ENCODE results near the gene COX5B. TPM values are rescaled to one million over a fixed set of nuclear protein-coding genes. Genes with fewer than 3 reads are reported as not detected.

COX5B gene
- total and polyA plus RNA-seq, 10 of the 15 experiments (the other 5 are each of a cell fraction or from before 2014, with no cell fraction given): 69.5 to 518 (median 363) TPM

DNA sequence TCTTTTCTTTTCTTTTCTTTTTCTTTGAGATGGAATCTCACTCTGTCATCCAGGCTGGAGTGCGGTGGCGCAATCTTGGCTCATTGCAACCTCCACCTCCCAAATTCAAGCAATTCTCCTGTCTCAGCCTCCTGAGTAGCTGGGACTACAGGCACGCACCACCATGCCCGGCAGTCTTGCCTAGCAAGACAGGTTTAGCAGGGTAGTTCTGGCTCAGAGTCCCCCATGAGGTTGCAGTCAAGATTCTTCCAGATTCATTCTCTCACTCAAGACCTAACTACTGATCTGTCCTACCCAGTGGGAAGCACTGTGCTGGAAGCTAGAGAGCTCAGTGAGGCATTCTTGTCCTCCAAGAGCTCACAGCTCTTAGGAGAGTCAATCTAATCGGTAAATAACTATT lies 49.9 kb downstream of the COX5B start:
- Histone ChIP-seq H3K4me2 (ENCODE audit: control insufficient read depth, insufficient read depth) (no peak overlapping the region), H3K9ac (ENCODE audit: control insufficient read depth, insufficient read depth, low read length) (no peak overlapping the region), H4K20me1 (ENCODE audit: control insufficient read depth, insufficient read depth) (no peaks in the 10 kb centered on the region), H3K4me1 (ENCODE audit: control insufficient read depth, insufficient read depth, low read length) (no peaks in the 10 kb centered on the region; the same call in 1 of the 2 replicates), H3K4me3 (no peak overlapping the region), H3K36me3 (ENCODE audit: control insufficient read depth in 2 of 2, insufficient read depth in 2 of 2, low read length in 1 of 2) (no peaks in the 10 kb centered on the region), H3K9me3 (replicated peaks; ENCODE audit: control insufficient read depth, insufficient read depth, low read length) (no peaks in the 10 kb centered on the region), H3K27ac (ENCODE audit: control insufficient read depth, insufficient read depth) (no peak overlapping the region), H3K79me2 (ENCODE audit: control insufficient read depth, insufficient read depth, low read length) (no peaks in the 10 kb centered on the region), H3K27me3 (replicated peaks in 1 of 2; ENCODE audit: control insufficient read depth in 2 of 2, insufficient read depth in 2 of 2, low read length in 1 of 2) (no peaks in the 10 kb centered on the region), H2AFZ (ENCODE audit: control insufficient read depth, low read depth, low read length) (no peak overlapping the region)
- ChIA-PET POLR2A (interaction anchor here (0.7 to 1.3 kb wide), 4 partner anchors 19 to 105 kb away, joined by 3 to 5 read pairs (median 4); no protein-coding TSS in a partner anchor), SMC1A (ENCODE audit: uncharacterized antibody, unreplicated experiment) (interaction anchor here (3.5 to 6.2 kb wide), 4 partner anchors 20 to 105 kb away, joined by 22 to 81 read pairs (median 49); partner anchors contain the start of genes ACTR1B, ANKRD36B and COX5B), RAD21 (ENCODE audit: unreplicated experiment) (interaction anchor here (1.2 to 5.9 kb wide), 7 partner anchors 20 to 104 kb away, joined by 3 to 106 read pairs (median 20); partner anchors contain the start of genes ACTR1B and COX5B), CTCF (interaction anchor here (1.6 to 7.8 kb wide), 7 partner anchors 11 to 105 kb away, joined by 6 to 168 read pairs (median 17); partner anchors contain the start of genes ACTR1B, ANKRD36B and COX5B)
- TF ChIP-seq HDGF (IDR thresholded peaks at IDR 0.05) (no peak), ESRRA (IDR thresholded peaks at IDR 0.05; ENCODE audit: low read length) (no peak), PKNOX1 (IDR thresholded peaks at IDR 0.05) (no peak), USF1 (IDR thresholded peaks at IDR 0.05; ENCODE audit: borderline replicate concordance, extremely low read length, insufficient read depth, low read depth, low read length) (no peak), EP300 (IDR thresholded peaks at IDR 0.05; ENCODE audit: borderline replicate concordance in 1 of 2, control insufficient read depth in 1 of 2, low read depth in 2 of 2, low read length in 2 of 2) (no peak)
- TF ChIP-seq, protein P1, sequence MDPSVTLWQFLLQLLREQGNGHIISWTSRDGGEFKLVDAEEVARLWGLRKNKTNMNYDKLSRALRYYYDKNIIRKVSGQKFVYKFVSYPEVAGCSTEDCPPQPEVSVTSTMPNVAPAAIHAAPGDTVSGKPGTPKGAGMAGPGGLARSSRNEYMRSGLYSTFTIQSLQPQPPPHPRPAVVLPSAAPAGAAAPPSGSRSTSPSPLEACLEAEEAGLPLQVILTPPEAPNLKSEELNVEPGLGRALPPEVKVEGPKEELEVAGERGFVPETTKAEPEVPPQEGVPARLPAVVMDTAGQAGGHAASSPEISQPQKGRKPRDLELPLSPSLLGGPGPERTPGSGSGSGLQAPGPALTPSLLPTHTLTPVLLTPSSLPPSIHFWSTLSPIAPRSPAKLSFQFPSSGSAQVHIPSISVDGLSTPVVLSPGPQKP (IDR thresholded peaks at IDR 0.05; ENCODE audit: low read depth, low read length): no peak
- WGBS (ENCODE audit: insufficient coverage, insufficient replicate concordance, low lambda C conversion rate, missing lambda C conversion rate): 80% methylated on average over 5 of the region's 5 CpGs
- no peak for ATAC-seq
- DNase-seq (ENCODE audit: low read depth, low spot score): no peak
- no peak for FAIRE-seq
- no TSS peak for BruUV-seq (replicated peaks)
- intact Hi-C loops (cut with micrococcal nuclease; ENCODE audit: unreplicated experiment): loop anchor here (5.0 kb wide), 1 partner anchor 48 kb away; the partner anchor contains the start of gene COX5B
- in situ Hi-C loops (cut with MboI): loop anchor here (10.0 kb wide), 1 partner anchor 1631 kb away; no protein-coding TSS in a partner anchor
